Natural killer cell treated with Interleukin-12 subunit alpha and Interleukin-12 subunit beta and Interleukin-15 and Interleukin-18, amount 100 ng/mL, for 72 hours (primary cell): Measurements from ENCODE around the gene NOTCH3. TPM values are rescaled to one million over a fixed set of nuclear protein-coding genes. Genes with fewer than 3 reads are reported as not detected.

Experiments
- ATAC-seq, 2 donors: fragments of 150-1000 bp; cut with Tn5 transposase in 1 of 2; sonication (Bioruptor Pico), chemical (Tn5 transposase) in 1 of 2; 2 replicates each; pipeline ENCODE4 v1.10.0; 2021
- DNase-seq: peaks from one replicate; pipeline ENCODE4 v3.0.0; 2022; ENCODE audit warnings: low spot score
- H3K27ac Mint-ChIP-seq, 2 donors: 1 replicate in 1 of 2; 2 replicates in 1 of 2; pipeline ENCODE4 v1.8.0; 2022; ENCODE audit warnings: mixed read lengths in 2 of 2, mild to moderate bottlenecking in 1 of 2, moderate library complexity in 1 of 2
- H3K27me3 Mint-ChIP-seq, 2 donors: 1 replicate in 1 of 2; 2 replicates in 1 of 2; pipeline ENCODE4 v1.8.0; 2022; ENCODE audit warnings: mixed read lengths in 2 of 2
- H3K36me3 Mint-ChIP-seq: one replicate; pipeline ENCODE4 v1.8.0; 2022; ENCODE audit warnings: mixed read lengths
- H3K4me1 Mint-ChIP-seq, 2 donors: 1 replicate in 1 of 2; 2 replicates in 1 of 2; pipeline ENCODE4 v1.8.0; 2022; ENCODE audit warnings: low read depth in 2 of 2, mixed read lengths in 2 of 2, mild to moderate bottlenecking in 1 of 2
- H3K4me3 Mint-ChIP-seq: one replicate; pipeline ENCODE4 v1.8.0; 2022; ENCODE audit warnings: mixed read lengths
- H3K9me3 Mint-ChIP-seq: 2 replicates; pipeline ENCODE4 v1.8.0; 2022; ENCODE audit warnings: mixed read lengths
- total RNA-seq, 2 donors: library from RNA; stranded (reverse); gene quantifications; one replicate each; pipeline ENCODE4 v1.2.3, GENCODE V29; 2022

Gene NOTCH3
- total RNA-seq = not detected

DNA sequence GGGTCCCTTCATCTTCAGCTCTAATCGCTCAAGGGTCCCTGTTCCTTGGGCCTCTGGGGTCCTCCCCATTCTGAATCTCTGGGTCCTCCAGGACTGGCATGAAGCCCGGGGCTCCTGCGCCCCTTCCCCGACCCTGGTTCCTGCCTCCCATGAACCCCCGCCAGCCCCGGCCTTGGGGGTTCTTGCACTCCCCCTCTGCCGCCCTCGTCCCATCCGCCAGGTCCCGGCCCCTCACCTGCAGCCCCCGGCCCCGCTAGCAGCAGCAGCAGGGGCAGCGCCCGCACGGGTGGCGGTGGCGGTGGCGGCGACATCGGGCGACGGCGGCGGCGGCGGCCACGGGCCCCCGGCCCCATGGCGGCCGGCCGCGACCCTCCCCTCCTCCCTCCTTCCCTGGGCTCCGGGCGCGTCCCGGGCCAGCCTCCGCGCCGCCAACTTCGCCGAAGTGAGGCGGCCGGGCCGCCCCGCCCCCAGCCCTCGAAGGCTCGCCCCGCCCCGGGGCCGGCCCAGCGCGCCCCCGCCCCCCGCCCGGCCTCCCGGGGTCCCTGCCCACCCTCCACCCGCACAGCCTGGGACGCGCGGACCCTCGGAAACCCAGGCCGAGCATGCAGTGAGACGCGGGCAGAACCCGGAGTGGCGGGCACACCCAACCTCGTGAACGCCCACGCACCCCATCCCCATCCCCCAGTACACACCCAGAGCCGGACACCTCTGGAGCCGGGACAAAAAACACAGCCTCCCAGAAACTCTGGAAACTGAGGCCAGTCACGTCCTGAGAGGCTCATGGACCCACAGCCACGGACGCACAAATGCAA is at the start of gene NOTCH3:
Gene NOTCH3, minus strand, starts transcription at position 443 of the 812 bp plus-strand sequence. Its CDS starts 90 bp downstream, at position 353.
- no peak within 1 kb of the TSS for H3K4me3 Mint-ChIP-seq
- no peaks in the 10 kb centered on the region for H3K9me3 Mint-ChIP-seq
- peaks cover 9 to 11% of the 10 kb centered on the region in 2 donors for H3K4me1 Mint-ChIP-seq
- H3K36me3 Mint-ChIP-seq = no peaks in the 10 kb centered on the region
- ATAC-seq (no peak), DNase-seq (no peak)
- H3K27ac Mint-ChIP-seq = no peak within 1 kb of the TSS
- peaks cover 32 to 37% of the 10 kb centered on the region in 2 donors for H3K27me3 Mint-ChIP-seq

DNA sequence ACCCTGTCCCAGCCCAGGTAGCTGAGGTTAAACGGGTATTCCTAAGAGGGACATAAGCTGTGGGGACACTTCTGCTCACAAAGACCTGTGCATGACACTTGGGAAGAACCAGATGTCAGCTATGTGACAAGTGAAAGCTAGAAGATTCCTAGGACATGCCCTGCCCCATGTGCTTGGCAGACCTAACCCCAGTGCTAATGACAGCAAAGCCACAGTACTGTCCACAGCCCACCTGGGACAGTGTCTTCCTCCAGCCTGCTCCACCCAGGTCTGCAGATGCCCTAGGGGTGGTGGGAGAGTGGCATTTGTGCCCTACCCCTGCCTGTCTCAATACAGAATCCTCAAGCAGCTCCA is 49.8 kb upstream of the NOTCH3 start:
- peaks cover 6 to 13% of the 10 kb centered on the region in 2 donors for H3K4me1 Mint-ChIP-seq
- H3K36me3 Mint-ChIP-seq = peaks cover 7% of the 10 kb centered on the region
- H3K4me3 Mint-ChIP-seq = no peak overlapping the region
- DNase-seq (no peak), ATAC-seq (no peak)
- H3K9me3 Mint-ChIP-seq = no peaks in the 10 kb centered on the region
- no peak overlapping the region for H3K27ac Mint-ChIP-seq
- no peaks in the 10 kb centered on the region for H3K27me3 Mint-ChIP-seq

DNA sequence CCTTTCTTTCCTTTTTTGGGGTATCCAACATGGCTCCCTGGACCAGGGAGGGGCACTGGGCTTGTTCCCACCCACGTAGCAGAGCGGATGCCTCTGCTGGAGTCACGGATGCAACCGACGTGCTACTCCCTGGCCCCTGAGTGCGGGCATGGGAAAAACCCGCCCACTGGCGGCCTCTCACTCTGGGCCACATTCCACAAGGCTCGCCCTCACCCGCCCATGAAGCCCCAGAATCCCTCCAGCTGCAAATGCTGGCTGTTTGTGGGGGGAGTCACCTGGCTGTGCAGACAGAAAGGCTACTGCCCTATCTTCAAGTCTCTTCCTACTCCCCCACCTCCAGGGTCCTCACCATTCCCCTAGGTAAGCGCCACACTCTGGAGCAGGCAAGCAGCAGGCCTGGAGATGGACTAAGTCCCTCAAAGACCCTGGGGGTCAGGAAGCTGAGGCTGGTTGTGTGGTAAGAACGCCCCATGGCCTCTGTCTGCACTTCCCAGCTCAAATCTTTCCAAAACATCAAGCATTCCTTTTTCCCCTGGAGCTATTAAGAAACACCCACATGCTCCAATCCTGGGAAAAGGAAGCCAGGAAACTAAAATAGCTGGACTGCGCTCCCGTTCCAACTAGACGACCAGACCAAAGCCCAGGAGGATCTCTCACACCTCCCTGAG is 49.3 kb upstream of the NOTCH3 start:
- Mint-ChIP-seq H3K4me3 (no peak overlapping the region), H3K27me3 (no peaks in the 10 kb centered on the region), H3K36me3 (peaks cover 7% of the 10 kb centered on the region), H3K4me1 (peaks cover 6 to 13% of the 10 kb centered on the region in 2 donors), H3K27ac (no peak overlapping the region), H3K9me3 (no peaks in the 10 kb centered on the region)
- ATAC-seq = no peak
- DNase-seq = no peak

DNA sequence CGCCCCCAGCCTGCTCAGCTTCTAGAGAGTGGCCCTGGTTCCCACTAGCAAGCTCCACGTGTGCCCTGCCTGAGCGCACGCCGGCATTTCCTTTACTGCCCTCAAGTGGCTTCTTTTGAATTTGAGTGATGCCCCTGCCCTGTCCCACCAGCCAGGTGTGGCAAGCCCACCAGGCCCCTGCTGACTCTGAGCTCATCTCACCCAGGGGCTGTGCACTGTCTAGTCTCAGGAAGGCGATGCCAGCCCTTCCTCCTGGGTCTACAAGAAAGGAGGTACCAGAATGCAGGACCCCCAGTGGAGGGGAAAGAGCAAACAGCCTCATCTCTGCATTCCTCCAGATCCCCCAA is 48.7 kb upstream of the NOTCH3 start:
- Mint-ChIP-seq H3K4me3 (no peak overlapping the region), H3K27ac (no peak overlapping the region), H3K36me3 (peaks cover 7% of the 10 kb centered on the region), H3K4me1 (peaks cover 6 to 13% of the 10 kb centered on the region in 2 donors), H3K27me3 (no peaks in the 10 kb centered on the region), H3K9me3 (no peaks in the 10 kb centered on the region)
- DNase-seq = no peak
- ATAC-seq = no peak

DNA sequence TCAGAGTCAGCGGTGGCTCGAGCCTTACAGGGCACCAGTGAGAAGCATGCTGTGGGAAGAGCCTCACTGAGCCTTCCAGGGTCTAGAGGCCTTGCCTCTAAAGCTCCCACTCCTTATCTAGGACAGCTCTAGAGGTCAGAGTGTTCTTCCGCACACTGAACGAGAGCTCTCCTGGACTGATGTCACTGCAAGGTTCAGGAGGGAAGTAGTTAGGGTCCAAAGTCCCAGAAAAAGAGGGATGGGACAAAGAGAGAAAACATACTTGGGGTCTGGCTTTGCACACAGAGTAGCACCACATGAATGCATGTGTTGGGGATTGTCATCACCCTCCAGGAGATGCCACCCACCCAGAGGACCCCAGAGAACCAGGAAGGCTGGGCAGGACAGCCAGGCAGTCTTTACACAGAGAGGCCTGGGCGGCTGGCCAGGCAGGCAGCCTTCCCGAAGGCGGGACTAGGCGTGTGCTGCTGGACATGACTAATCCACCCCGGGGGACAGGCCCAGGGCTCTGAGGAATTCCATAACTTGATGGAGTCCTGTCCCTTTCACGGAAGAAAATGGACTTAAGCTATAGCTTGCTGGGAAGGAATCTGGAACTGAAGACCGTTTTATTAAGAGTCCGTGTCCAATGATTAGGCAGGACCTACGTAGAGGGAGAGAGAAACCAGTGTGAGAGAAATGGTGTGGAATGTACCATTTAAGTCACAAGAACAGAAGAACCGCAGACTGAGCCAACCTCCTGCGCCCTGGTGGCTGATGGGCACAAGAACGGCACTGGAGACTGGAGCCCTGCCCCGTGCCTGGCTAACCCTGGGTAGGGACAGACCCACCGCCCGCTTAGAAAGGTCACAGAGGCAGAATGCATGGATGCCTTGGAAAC is 48.1 kb upstream of the NOTCH3 start:
- peaks cover 6 to 15% of the 10 kb centered on the region in 2 donors for H3K4me1 Mint-ChIP-seq
- no peaks in the 10 kb centered on the region for H3K27me3 Mint-ChIP-seq
- DNase-seq = no peak
- no peaks in the 10 kb centered on the region for H3K9me3 Mint-ChIP-seq
- H3K27ac Mint-ChIP-seq = no peak overlapping the region
- peaks cover 7% of the 10 kb centered on the region for H3K36me3 Mint-ChIP-seq
- ATAC-seq = no peak
- H3K4me3 Mint-ChIP-seq = no peak overlapping the region

DNA sequence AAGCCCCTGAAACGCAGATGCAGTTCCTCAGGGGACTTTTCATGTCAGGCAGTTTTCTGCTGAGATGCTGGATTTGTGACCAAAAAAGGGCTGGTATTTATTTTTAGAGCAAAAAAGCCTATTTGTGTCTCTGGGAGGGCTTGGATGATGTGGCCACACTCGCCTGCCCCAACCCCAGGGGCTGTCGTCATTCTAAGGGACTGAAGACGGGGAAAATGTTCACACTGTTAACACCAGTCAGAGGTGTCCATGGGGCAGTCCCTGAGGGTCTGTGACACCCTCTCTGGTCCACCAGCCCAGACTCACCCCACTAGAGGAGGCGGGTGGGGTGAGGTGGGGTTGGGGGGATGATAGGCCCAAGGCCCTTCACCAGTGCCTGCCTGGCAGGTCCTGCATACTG is 47.3 kb upstream of the NOTCH3 start:
- no peak overlapping the region for H3K4me3 Mint-ChIP-seq
- H3K36me3 Mint-ChIP-seq = peaks cover 7% of the 10 kb centered on the region

DNA sequence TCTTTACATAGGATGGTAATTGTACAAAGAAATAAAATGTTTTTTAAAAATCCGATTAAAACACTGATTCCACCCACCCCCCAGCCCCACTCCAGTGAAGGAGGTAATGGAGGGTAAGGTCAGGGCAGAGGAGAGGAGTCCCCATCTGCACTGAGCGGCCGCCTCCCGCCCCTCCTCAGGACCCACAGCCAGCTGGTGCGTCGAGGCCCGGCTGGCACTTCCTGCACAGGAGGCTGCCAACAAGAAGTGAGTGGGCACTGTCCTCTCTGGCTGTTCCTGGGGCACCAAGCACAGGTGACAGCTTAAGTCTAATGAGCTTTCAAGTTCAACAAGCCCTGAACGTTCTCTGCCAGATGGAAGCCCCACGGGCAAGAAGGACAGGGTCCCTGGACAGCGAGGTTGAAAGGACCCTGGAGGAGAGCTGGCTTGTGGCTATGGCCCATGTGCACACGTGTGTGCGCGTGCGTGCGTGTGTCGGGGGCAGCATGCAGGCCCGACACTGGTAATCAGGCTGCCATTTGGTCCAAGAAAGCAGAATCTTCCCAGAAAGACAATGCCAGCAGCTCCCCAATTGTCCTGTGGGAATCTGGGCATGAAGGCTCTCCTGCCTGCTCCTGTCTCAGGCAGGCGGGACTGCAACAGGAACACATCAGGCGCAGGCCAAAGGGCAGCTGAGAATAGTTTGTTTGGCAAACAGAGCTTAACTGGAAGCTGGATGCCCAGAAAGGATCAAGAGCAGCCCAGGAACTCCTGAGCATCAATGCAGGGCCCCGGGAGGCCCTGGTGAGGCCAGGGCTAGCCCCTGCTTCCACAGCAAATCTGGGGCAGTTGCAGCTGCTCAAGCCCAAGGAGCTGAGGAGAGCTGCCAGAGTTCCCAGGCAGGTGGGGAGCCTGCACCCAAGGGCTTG is 46.6 kb upstream of the NOTCH3 start:
- peaks cover 6 to 18% of the 10 kb centered on the region in 2 donors for H3K4me1 Mint-ChIP-seq
- DNase-seq = no peak
- ATAC-seq = no peak
- no peak overlapping the region for H3K4me3 Mint-ChIP-seq
- no peak overlapping the region for H3K27ac Mint-ChIP-seq
- H3K9me3 Mint-ChIP-seq = no peaks in the 10 kb centered on the region
- no peaks in the 10 kb centered on the region for H3K27me3 Mint-ChIP-seq
- peaks cover 7% of the 10 kb centered on the region for H3K36me3 Mint-ChIP-seq

More for the DNA sequence above, 47.3 kb upstream of the NOTCH3 start:
- H3K9me3 Mint-ChIP-seq = no peaks in the 10 kb centered on the region
- peaks cover 6 to 18% of the 10 kb centered on the region in 2 donors for H3K4me1 Mint-ChIP-seq
- H3K27me3 Mint-ChIP-seq = no peaks in the 10 kb centered on the region
- DNase-seq (no peak), ATAC-seq (no peak)
- no peak overlapping the region for H3K27ac Mint-ChIP-seq

DNA sequence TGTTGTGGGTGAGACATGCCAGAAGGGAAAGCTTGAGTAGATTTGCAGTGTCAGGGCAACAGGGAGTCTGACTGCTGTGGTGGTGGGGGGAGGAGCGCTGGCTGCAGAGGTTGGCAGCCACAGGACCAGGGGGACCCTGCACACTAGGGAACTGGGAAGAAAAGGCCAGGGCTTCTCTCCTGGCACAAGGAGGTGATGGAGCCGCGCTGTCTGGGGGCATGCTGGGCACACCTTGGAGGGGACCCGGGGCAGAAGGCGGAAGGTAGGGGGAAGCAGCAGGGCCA is 45.3 kb upstream of the NOTCH3 start:
- H3K9me3 Mint-ChIP-seq = no peaks in the 10 kb centered on the region
- H3K27me3 Mint-ChIP-seq = no peaks in the 10 kb centered on the region
- peaks cover 7% of the 10 kb centered on the region for H3K36me3 Mint-ChIP-seq
- ATAC-seq (no peak), DNase-seq (no peak)
- H3K4me3 Mint-ChIP-seq = no peak overlapping the region
- H3K4me1 Mint-ChIP-seq = peaks cover 6 to 18% of the 10 kb centered on the region in 2 donors
- H3K27ac Mint-ChIP-seq = peak overlapping the region in 1 of 2 donors; percentile 12

DNA sequence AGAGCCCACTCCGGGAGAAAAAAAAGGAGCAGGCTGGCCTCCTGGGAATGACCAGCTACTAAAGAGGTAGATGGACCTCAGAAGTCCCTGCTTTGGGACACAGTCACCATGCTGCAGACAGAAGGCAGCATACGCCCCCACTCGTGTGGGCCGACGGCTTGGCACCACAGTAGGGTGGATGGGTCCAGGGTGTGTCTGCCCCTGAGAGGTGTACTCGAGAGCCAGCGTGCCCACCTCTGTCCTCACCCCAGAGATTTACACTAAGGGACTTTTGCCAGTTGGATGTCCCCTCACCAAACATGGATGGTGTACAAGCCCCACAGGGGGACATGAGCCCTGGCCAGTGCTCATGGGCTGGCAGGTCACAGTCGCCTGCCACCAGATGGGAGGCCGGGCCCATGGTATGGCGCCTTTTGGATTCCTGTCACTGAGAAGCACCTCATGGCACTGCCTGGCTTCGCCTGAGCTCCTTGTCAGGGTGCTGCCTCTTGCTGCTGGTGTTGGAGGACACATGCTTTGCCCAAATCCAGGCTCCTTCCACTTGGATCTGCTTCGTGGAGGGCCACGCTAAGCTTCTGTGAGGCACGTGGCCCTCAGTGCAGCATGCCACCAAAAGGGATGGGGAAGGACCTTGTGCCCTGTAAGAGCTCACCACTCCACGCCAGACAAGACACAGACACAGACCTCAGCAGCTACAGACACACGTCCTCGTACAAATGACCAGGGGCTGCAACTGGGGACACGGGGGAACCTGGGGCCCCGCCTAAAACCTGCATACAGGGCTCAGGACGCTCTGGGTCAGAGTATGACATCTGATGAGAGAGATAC is 44.8 kb upstream of the NOTCH3 start:
- Mint-ChIP-seq H3K4me1 (peaks cover 6 to 18% of the 10 kb centered on the region in 2 donors), H3K27ac (peak overlapping the region in 1 of 2 donors; percentile 58), H3K9me3 (no peaks in the 10 kb centered on the region), H3K4me3 (no peak overlapping the region), H3K27me3 (no peaks in the 10 kb centered on the region), H3K36me3 (peaks cover 7% of the 10 kb centered on the region)
- DNase-seq = no peak
- no peak for ATAC-seq

DNA sequence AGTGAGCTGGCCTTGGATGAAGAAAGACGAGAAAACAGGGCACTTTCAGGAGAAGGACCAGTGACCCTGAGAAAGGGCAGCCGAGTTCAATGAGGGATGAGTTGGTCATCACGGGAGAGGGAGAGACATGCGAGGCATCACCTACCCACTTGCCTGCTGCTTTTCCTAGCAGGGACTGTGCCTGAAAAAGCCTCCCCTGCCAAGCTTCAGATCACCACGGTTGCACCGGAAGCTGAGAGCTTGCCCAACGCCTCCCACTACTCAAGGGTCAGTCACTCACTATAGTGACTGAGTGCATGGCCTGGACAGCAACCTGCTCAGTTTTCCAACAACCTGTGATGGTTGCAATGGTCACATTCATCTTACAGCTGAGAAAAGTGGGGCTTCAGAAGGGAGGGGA is 44.0 kb upstream of the NOTCH3 start:
- Mint-ChIP-seq H3K27ac (peak overlapping the region in 1 of 2 donors; percentile 58), H3K36me3 (peaks cover 7% of the 10 kb centered on the region), H3K9me3 (no peaks in the 10 kb centered on the region), H3K4me1 (peaks cover 6 to 18% of the 10 kb centered on the region in 2 donors), H3K4me3 (no peak overlapping the region), H3K27me3 (no peaks in the 10 kb centered on the region)
- ATAC-seq = no peak
- no peak for DNase-seq

DNA sequence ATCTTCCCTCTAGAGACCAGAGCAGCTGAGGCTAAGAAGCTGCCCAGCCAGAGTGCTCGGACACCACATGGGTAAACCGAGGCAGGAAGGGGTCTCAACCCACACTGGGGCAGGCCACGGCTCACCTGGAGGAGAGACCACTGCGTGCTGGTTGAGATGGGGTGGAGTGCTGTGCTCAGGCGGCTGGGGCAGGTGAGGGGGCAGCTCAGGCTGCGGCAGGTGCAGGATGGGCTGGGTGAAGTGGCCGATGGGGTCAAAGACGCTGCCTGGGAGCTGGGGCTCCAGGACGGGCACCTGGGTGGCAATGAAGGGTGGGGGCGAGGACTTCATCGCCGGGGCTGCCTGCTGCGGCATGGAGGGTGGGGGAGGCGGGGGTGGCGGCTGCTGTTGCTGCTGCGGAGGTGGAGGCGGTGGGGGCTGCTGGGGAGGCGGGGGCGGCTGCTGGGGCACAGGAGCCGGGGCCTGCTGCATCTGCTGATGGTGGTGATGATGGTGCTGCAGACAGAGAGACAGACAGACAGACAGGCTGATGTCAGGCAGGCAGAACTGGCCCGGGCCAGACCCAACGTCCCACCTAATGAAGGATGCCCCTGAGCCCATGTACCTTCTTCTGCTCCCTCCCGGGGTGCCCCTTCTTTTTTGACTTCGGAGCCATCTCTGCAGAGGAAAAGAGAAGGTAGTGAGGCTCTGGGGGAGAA is 43.5 kb upstream of the NOTCH3 start:
- no peak overlapping the region for H3K27ac Mint-ChIP-seq
- no peaks in the 10 kb centered on the region for H3K9me3 Mint-ChIP-seq
- DNase-seq (no peak), ATAC-seq (no peak)
- peaks cover 7% of the 10 kb centered on the region for H3K36me3 Mint-ChIP-seq
- H3K4me3 Mint-ChIP-seq = no peak overlapping the region
- peaks cover 6 to 18% of the 10 kb centered on the region in 2 donors for H3K4me1 Mint-ChIP-seq
- no peaks in the 10 kb centered on the region for H3K27me3 Mint-ChIP-seq

DNA sequence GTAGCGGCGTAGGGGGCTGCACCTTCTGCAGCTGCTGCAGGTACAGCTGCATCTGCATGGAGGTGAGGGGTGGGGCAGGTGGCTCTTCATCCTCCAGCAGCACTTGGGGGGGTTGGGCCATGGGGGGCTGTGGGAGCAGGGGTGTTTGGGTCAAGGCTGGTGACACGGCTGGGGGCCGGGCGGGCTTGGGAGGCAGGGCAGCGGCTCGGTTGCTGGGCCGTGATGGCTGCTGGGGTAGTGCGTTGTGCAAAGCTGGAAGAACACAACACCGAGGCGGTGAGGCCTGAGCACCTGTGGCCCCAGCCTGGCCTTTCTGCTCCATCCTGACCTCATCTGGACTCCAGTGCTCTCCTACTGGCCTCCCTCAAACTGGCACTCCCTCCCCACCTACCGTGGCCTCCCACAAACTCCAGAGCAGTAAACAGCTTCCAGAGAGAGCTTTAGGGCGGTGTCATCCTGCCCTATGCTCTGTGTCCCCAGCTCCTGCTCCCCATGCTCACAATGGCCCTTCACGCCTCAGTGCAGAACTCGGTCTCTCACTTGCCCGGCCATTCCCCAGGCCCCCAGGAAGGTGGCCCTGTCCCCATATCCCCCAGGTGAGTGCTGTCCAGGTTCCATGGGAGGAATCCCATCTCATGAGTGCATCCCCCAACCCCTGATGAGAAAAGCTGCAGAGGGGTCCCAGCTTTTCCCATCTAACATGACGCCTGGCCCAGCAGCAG is 42.6 kb upstream of the NOTCH3 start:
- no peak for ATAC-seq
- Mint-ChIP-seq H3K9me3 (no peaks in the 10 kb centered on the region), H3K4me3 (no peak overlapping the region), H3K27ac (no peak overlapping the region), H3K36me3 (peaks cover 7% of the 10 kb centered on the region), H3K27me3 (no peaks in the 10 kb centered on the region), H3K4me1 (peaks cover 6 to 13% of the 10 kb centered on the region in 2 donors)
- no peak for DNase-seq
